NB4 (cell line): ENCODE data around the gene ABCA2.

Experiments used
- DNase-seq: peaks from one replicate; pipeline ENCODE4 v3.0.0; 2010; ENCODE audit warnings: low read depth
- H3K4me3 ChIP-seq: one replicate; pipeline ENCODE4 v1.5.1; 2011; ENCODE audit warnings: mild to moderate bottlenecking, low read depth, low read length, moderate library complexity
- CTCF ChIP-seq: IDR thresholded peaks from one replicate; pipeline ENCODE4 v1.5.1; 2012; ENCODE audit warnings: low read depth, low read length
- MAX ChIP-seq: IDR thresholded peaks from 2 replicates; pipeline ENCODE4 v1.6.1; 2011; ENCODE audit warnings: low read depth, low read length
- MYC ChIP-seq: IDR thresholded peaks from 2 replicates; pipeline ENCODE4 v1.6.1; 2011; ENCODE audit warnings: low read depth, low read length
- POLR2A ChIP-seq: IDR thresholded peaks from 2 replicates; pipeline ENCODE4 v1.6.1; 2011; ENCODE audit warnings: mild to moderate bottlenecking; ENCODE audit not compliant: insufficient read length; ENCODE audit errors: extremely low read depth

ABCA2 gene

GRCh38 chr9:136958898-136959850 is 68.9 kb downstream of the ABCA2 start:
- no peak for TF ChIP-seq POLR2A
- no peak for TF ChIP-seq CTCF
- TF ChIP-seq MYC, result no peak
- no peak for TF ChIP-seq MAX
- no peak overlapping the region for H3K4me3 ChIP-seq
- DNase-seq, result no peak

GRCh38 chr9:136958473-136958872 is 69.6 kb downstream of the ABCA2 start:
- no peak overlapping the region for H3K4me3 ChIP-seq
- TF ChIP-seq MAX (no peak), CTCF (no peak)
- no peak for DNase-seq

GRCh38 chr9:136957901-136958300 is 70.1 kb downstream of the ABCA2 start:
- no peak for TF ChIP-seq CTCF
- no peak for DNase-seq
- H3K4me3 ChIP-seq, result no peak overlapping the region

GRCh38 chr9:136957461-136957860 is 70.6 kb downstream of the ABCA2 start:
- no peak overlapping the region for H3K4me3 ChIP-seq
- TF ChIP-seq POLR2A, result no peak
- TF ChIP-seq MYC, result no peak
- DNase-seq, result no peak
